ENCODE measurements around the gene PANK3. TPM values are rescaled to one million over a fixed set of nuclear protein-coding genes. Genes with fewer than 3 reads are reported as not detected.

The PANK3 gene
- total RNA-seq (2021; fragmentation: NEBNext Ultra II Directional; extraction: Animal tissue kit (Norgen Biotek cat#: 25700)) = 10 to 100 TPM; 29.3 to 44.7 (median 33.3) TPM
- long read RNA-seq, full-length matches to known transcripts = 3 of 14 reads
- long read RNA-seq, partial matches to known transcripts = 2 of 14 reads
- long read RNA-seq, other reads (novel, unspliced or antisense) = 9 of 14 reads

GRCh38 chr5:168578538-168579487, at the start of gene PANK3:
TSS of gene PANK3 (minus strand) at chr5:168579368. CDS start at chr5:168579283, 85 bp downstream.
- 0 out of 2 replicates have a peak, but pooled peaks cover 4% of the 10 kb centered on the region for H3K36me3 Mint-ChIP-seq (ENCODE audit: low read depth)
- peak; percentile 16; the same call in 1 of the 2 replicates for TF ChIP-seq CTCF (IDR thresholded peaks at IDR 0.05)
- peak within 1 kb of the TSS; percentile 93 for H3K4me3 Mint-ChIP-seq
- peaks cover 2% of the 10 kb centered on the region; the same call in 1 of the 2 replicates for H3K9me3 Mint-ChIP-seq
- no peak for DNase-seq
- peak within 1 kb of the TSS; percentile 96 for H3K27ac Mint-ChIP-seq
- H3K27me3 Mint-ChIP-seq (ENCODE audit: insufficient read depth) = no peaks in the 10 kb centered on the region
- peaks cover 38% of the 10 kb centered on the region for H3K4me1 Mint-ChIP-seq (ENCODE audit: low read depth)

- TF ChIP-seq CTCF (IDR thresholded peaks at IDR 0.05) = no peak
- no peaks in the 10 kb centered on the region for H3K4me1 Mint-ChIP-seq (ENCODE audit: low read depth)
- no peak for DNase-seq
- H3K4me3 Mint-ChIP-seq = no peak overlapping the region
- no peaks in the 10 kb centered on the region; the same call in 1 of the 2 replicates for H3K9me3 Mint-ChIP-seq
- no peaks in the 10 kb centered on the region for H3K36me3 Mint-ChIP-seq (ENCODE audit: low read depth)
- H3K27ac Mint-ChIP-seq = no peak overlapping the region
- peaks cover 8% of the 10 kb centered on the region for H3K27me3 Mint-ChIP-seq (ENCODE audit: insufficient read depth)
Measured at GRCh38 chr5:168624850-168625364, 45.7 kb upstream of the PANK3 start.

GRCh38 chr5:168620807-168621206, 41.6 kb upstream of the PANK3 start:
- Mint-ChIP-seq H3K27ac (no peak overlapping the region), H3K9me3 (no peaks in the 10 kb centered on the region), H3K4me1 (ENCODE audit: low read depth) (no peaks in the 10 kb centered on the region), H3K27me3 (ENCODE audit: insufficient read depth) (peaks cover 3% of the 10 kb centered on the region), H3K4me3 (no peak overlapping the region), H3K36me3 (ENCODE audit: low read depth) (no peaks in the 10 kb centered on the region)
- no peak for DNase-seq
- no peak for TF ChIP-seq CTCF (IDR thresholded peaks at IDR 0.05)

- H3K4me3 Mint-ChIP-seq = no peak overlapping the region
Measured at GRCh38 chr5:168614661-168615060, 35.5 kb upstream of the PANK3 start.

More at GRCh38 chr5:168614661-168615060, 35.5 kb upstream of the PANK3 start:
- Mint-ChIP-seq H3K4me1 (ENCODE audit: low read depth) (peaks cover 10% of the 10 kb centered on the region; the same call in 1 of the 2 replicates), H3K36me3 (ENCODE audit: low read depth) (no peaks in the 10 kb centered on the region), H3K9me3 (no peaks in the 10 kb centered on the region), H3K27ac (no peak overlapping the region), H3K27me3 (ENCODE audit: insufficient read depth) (no peaks in the 10 kb centered on the region; the same call in 1 of the 2 replicates)
- TF ChIP-seq CTCF (IDR thresholded peaks at IDR 0.05) = no peak
- DNase-seq = no peak

Measured in HFFc6 (cell line).